AG09309 (cell line): ENCODE measurements around the gene PRKAG2.

Source experiments
- DNase-seq: peaks from one replicate; pipeline ENCODE4 v3.0.0-alpha.2; 2010; ENCODE audit warnings: low read depth
- H3K4me3 ChIP-seq: 2 replicates; pipeline ENCODE4 v1.5.1; 2011; ENCODE audit warnings: mild to moderate bottlenecking, low read depth, low read length, moderate library complexity; ENCODE audit not compliant: control insufficient read depth
- CTCF ChIP-seq: IDR thresholded peaks from 2 replicates; pipeline ENCODE4 v1.5.1; 2011; ENCODE audit warnings: mild to moderate bottlenecking, low read depth, low read length, inconsistent platforms; ENCODE audit not compliant: insufficient read depth, control insufficient read depth; ENCODE audit errors: missing control alignments

PRKAG2 gene

GRCh38 chr7:151559557-151560183 is 317.2 kb downstream of the PRKAG2 start:
- TF ChIP-seq CTCF: no peak
- no peak for DNase-seq
- no peak overlapping the region for H3K4me3 ChIP-seq

GRCh38 chr7:151558575-151558974 is 318.3 kb downstream of the PRKAG2 start:
- DNase-seq: no peak
- TF ChIP-seq CTCF: no peak

GRCh38 chr7:151556592-151556991 is 320.3 kb downstream of the PRKAG2 start:
- no peak for DNase-seq
- no peak for TF ChIP-seq CTCF

More at GRCh38 chr7:151558575-151558974, 318.3 kb downstream of the PRKAG2 start:
- no peak overlapping the region for H3K4me3 ChIP-seq

GRCh38 chr7:151553356-151553755 is 323.6 kb downstream of the PRKAG2 start:
- no peak for DNase-seq
- no peak for TF ChIP-seq CTCF
- no peak overlapping the region for H3K4me3 ChIP-seq

More at GRCh38 chr7:151556592-151556991, 320.3 kb downstream of the PRKAG2 start:
- H3K4me3 ChIP-seq: no peak overlapping the region

GRCh38 chr7:151552352-151553028 is 324.4 kb downstream of the PRKAG2 start:
- no peak for DNase-seq
- H3K4me3 ChIP-seq: no peak overlapping the region
- no peak for TF ChIP-seq CTCF

- no peak overlapping the region for H3K4me3 ChIP-seq
- DNase-seq: no peak
- TF ChIP-seq CTCF: no peak
These were observed 325.1 kb downstream of the PRKAG2 start for GRCh38 chr7:151551820-151552219.
